ENCODE data around the gene ERCC6L2. TPM values are rescaled to one million over a fixed set of nuclear protein-coding genes. Genes with fewer than 3 reads are reported as not detected.

Gene ERCC6L2
- total and polyA plus RNA-seq, 9 of the 15 experiments (the other 6 are each of a cell fraction or from before 2014, with no cell fraction given), result 7.8 to 42.8 (median 23.6) TPM

GRCh38 chr9:95875305-95876137 lies at the start of gene ERCC6L2 (continued):
- TF ChIP-seq ZNF263 (CRISPR knock-in tag; IDR thresholded peaks at IDR 0.05; ENCODE audit: borderline replicate concordance) (peak; percentile 64; the same call in 1 of the 2 replicates), ZNF134 (CRISPR knock-in tag; conservative IDR thresholded peaks at IDR 0.05) (0 out of 2 replicates have a peak, but pooled peaks have one; percentile 32), MCM3 (IDR thresholded peaks at IDR 0.05) (no peak), DLX4 (CRISPR knock-in tag; IDR thresholded peaks at IDR 0.05) (no peak), E2F8 (IDR thresholded peaks at IDR 0.05; ENCODE audit: low read depth, partially characterized antibody) (peak; percentile 85), CBX1 (IDR thresholded peaks at IDR 0.05; ENCODE audit: low read depth) (no peak; the same call in 1 of the 2 replicates), BCLAF1 (IDR thresholded peaks at IDR 0.05; ENCODE audit: borderline replicate concordance in 1 of 2, control insufficient read depth in 1 of 2, low read depth in 2 of 2, low read length in 1 of 2) (peak in 1 of 2 experiments; percentile 97; a peak in 2 of 4 replicates), C11orf30 (IDR thresholded peaks at IDR 0.05; ENCODE audit: low read depth) (peak; percentile 93), PKNOX1 (IDR thresholded peaks at IDR 0.05) (0 out of 2 replicates have a peak, but pooled peaks have one; percentile 36), LARP7 (IDR thresholded peaks at IDR 0.05) (no peak; the same call in 1 of the 2 replicates), THRAP3 (IDR thresholded peaks at IDR 0.05; ENCODE audit: borderline replicate concordance) (no peak), ZNF212 (CRISPR knock-in tag; IDR thresholded peaks at IDR 0.05) (no peak), ARID3A (IDR thresholded peaks at IDR 0.05; ENCODE audit: borderline replicate concordance, low read depth, low read length) (no peak), ZNF75A (CRISPR knock-in tag; IDR thresholded peaks at IDR 0.05) (no peak), TAF7 (tag; IDR thresholded peaks at IDR 0.05) (peak; percentile 98), ZNF445 (CRISPR knock-in tag; IDR thresholded peaks at IDR 0.05; ENCODE audit: low read depth) (no peak), ZC3H4 (CRISPR knock-in tag; IDR thresholded peaks at IDR 0.05; ENCODE audit: borderline replicate concordance) (no peak), POLR2B (IDR thresholded peaks at IDR 0.05; ENCODE audit: low read depth, partially characterized antibody) (peak; percentile 78)

Measured in K562 (cell line).